DND-41 (cell line): ENCODE measurements around the gene MCF2L2.

Source experiments
- ATAC-seq: fragments of 200-7000 bp; cut with Tn5 transposase; 3 replicates; pipeline ENCODE4 v1.9.1; 2021; ENCODE audit warnings: low read depth; ENCODE audit not compliant: insufficient read depth
- DNase-seq: peaks from one replicate; pipeline ENCODE4 v3.0.0-alpha.2; 2020
- H2AFZ ChIP-seq: 2 replicates; pipeline ENCODE4 v1.6.0; 2012; ENCODE audit warnings: low read depth, low read length
- H3K27ac ChIP-seq: 2 replicates; pipeline ENCODE4 v1.5.1; 2012; ENCODE audit warnings: low read length, inconsistent platforms
- H3K27me3 ChIP-seq: fragments of 200-600 bp; sonication (generic); 2 replicates; pipeline ENCODE4 v1.6.0; 2012; ENCODE audit warnings: low read length, mild to moderate bottlenecking, inconsistent platforms; ENCODE audit not compliant: insufficient read depth, poor library complexity
- H3K36me3 ChIP-seq: 2 replicates; pipeline ENCODE4 v1.5.1; 2012; ENCODE audit warnings: low read length, inconsistent platforms; ENCODE audit not compliant: insufficient read depth
- H3K4me1 ChIP-seq: 2 replicates; pipeline ENCODE4 v1.5.1; 2012; ENCODE audit warnings: mild to moderate bottlenecking, low read length; ENCODE audit not compliant: insufficient read depth
- H3K4me2 ChIP-seq: 2 replicates; pipeline ENCODE4 v1.6.0; 2012; ENCODE audit warnings: mild to moderate bottlenecking, moderate library complexity, low read length, inconsistent platforms; ENCODE audit not compliant: insufficient read depth
- H3K4me3 ChIP-seq, 2 experiments: fragments of 200-600 bp in 1 of 2; shearing (Covaris generic) in 1 of 2; 2 replicates each; pipeline ENCODE4 v1.5.1; 2012 to 2016; ENCODE audit warnings: inconsistent platforms in 2 of 2, low read length in 2 of 2, mild to moderate bottlenecking in 2 of 2, low read depth in 1 of 2, moderate library complexity in 1 of 2
- H3K79me2 ChIP-seq: 2 replicates; pipeline ENCODE4 v1.6.0; 2012; ENCODE audit warnings: low read length, inconsistent platforms; ENCODE audit not compliant: insufficient read depth
- H3K9ac ChIP-seq: 2 replicates; pipeline ENCODE4 v1.6.0; 2012; ENCODE audit warnings: low read depth, mild to moderate bottlenecking, inconsistent platforms, low read length, moderate library complexity
- H3K9me3 ChIP-seq: 2 replicates; pipeline ENCODE4 v1.5.1; 2012; ENCODE audit warnings: low read length, moderate library complexity, mild to moderate bottlenecking, inconsistent platforms; ENCODE audit not compliant: insufficient read depth, severe bottlenecking
- H4K20me1 ChIP-seq: 2 replicates; pipeline ENCODE4 v1.6.0; 2012; ENCODE audit warnings: low read length; ENCODE audit not compliant: insufficient read depth
- CTCF ChIP-seq: IDR thresholded peaks from 2 replicates; pipeline ENCODE4 v1.5.1; 2012; ENCODE audit warnings: borderline replicate concordance, low read length, moderate library complexity, mild to moderate bottlenecking; ENCODE audit not compliant: poor library complexity, severe bottlenecking; ENCODE audit errors: extremely low read depth
- EZH2 ChIP-seq: IDR thresholded peaks from 3 replicates; pipeline ENCODE4 v1.6.1; 2012; ENCODE audit warnings: borderline replicate concordance, low read depth, mild to moderate bottlenecking, moderate library complexity, low read length, inconsistent platforms; ENCODE audit not compliant: severe bottlenecking

The MCF2L2 gene

GRCh38 chr3:183439515-183439914 is 11.1 kb upstream of the MCF2L2 start:
- no peak for TF ChIP-seq EZH2
- TF ChIP-seq CTCF = no peak
- DNase-seq (no peak), ATAC-seq (no peak)
- Histone ChIP-seq H3K9me3 (peaks cover 18% of the 10 kb centered on the region), H3K27me3 (no peaks in the 10 kb centered on the region), H2AFZ (no peak overlapping the region), H3K36me3 (no peaks in the 10 kb centered on the region), H3K4me3 (no peak overlapping the region), H4K20me1 (no peaks in the 10 kb centered on the region), H3K79me2 (no peaks in the 10 kb centered on the region), H3K4me1 (no peaks in the 10 kb centered on the region), H3K27ac (no peak overlapping the region), H3K9ac (no peak overlapping the region), H3K4me2 (no peak overlapping the region)

- DNase-seq (no peak), ATAC-seq (no peak)
- Histone ChIP-seq H3K4me2 (no peak overlapping the region), H3K4me1 (no peaks in the 10 kb centered on the region), H3K9me3 (peaks cover 12% of the 10 kb centered on the region), H3K9ac (no peak overlapping the region), H3K27ac (no peak overlapping the region), H3K36me3 (no peaks in the 10 kb centered on the region), H3K79me2 (no peaks in the 10 kb centered on the region), H3K27me3 (no peaks in the 10 kb centered on the region), H2AFZ (no peak overlapping the region), H4K20me1 (no peaks in the 10 kb centered on the region), H3K4me3 (no peak overlapping the region)
- no peak for TF ChIP-seq EZH2
- no peak for TF ChIP-seq CTCF
These were observed 10.3 kb upstream of the MCF2L2 start for GRCh38 chr3:183438735-183439134.

- H3K4me3 ChIP-seq = no peak overlapping the region
- no peak overlapping the region for H3K4me2 ChIP-seq
- no peaks in the 10 kb centered on the region for H3K4me1 ChIP-seq
- no peaks in the 10 kb centered on the region for H4K20me1 ChIP-seq
- H2AFZ ChIP-seq = no peak overlapping the region
- no peak overlapping the region for H3K9ac ChIP-seq
- no peaks in the 10 kb centered on the region for H3K27me3 ChIP-seq
- DNase-seq (no peak), ATAC-seq (no peak)
- peaks cover 5% of the 10 kb centered on the region for H3K9me3 ChIP-seq
- H3K36me3 ChIP-seq = no peaks in the 10 kb centered on the region
- no peaks in the 10 kb centered on the region for H3K79me2 ChIP-seq
- H3K27ac ChIP-seq = no peak overlapping the region
- no peak for TF ChIP-seq EZH2
These were observed 9.5 kb upstream of the MCF2L2 start for GRCh38 chr3:183437666-183438564.

- H3K79me2 ChIP-seq = no peaks in the 10 kb centered on the region
- no peak overlapping the region for H2AFZ ChIP-seq
- no peaks in the 10 kb centered on the region for H3K4me1 ChIP-seq
- no peaks in the 10 kb centered on the region for H4K20me1 ChIP-seq
- no peaks in the 10 kb centered on the region for H3K36me3 ChIP-seq
- TF ChIP-seq EZH2 = no peak
- TF ChIP-seq CTCF = no peak
- H3K27me3 ChIP-seq = no peaks in the 10 kb centered on the region
- H3K4me2 ChIP-seq = no peak overlapping the region
- ATAC-seq (no peak), DNase-seq (no peak)
- no peak overlapping the region for H3K4me3 ChIP-seq
- no peaks in the 10 kb centered on the region for H3K9me3 ChIP-seq
- H3K27ac ChIP-seq = no peak overlapping the region
- no peak overlapping the region for H3K9ac ChIP-seq
These were observed 8.6 kb upstream of the MCF2L2 start for GRCh38 chr3:183437061-183437460.
